H1 (cell line): ENCODE results near the gene CENPO. TPM values are rescaled to one million over a fixed set of nuclear protein-coding genes. Genes with fewer than 3 reads are reported as not detected.

Experiments
- CBX5 ChIP-seq: fragments of 300-800, 300-1000 bp; sonication (generic); IDR thresholded peaks from 2 replicates; pipeline ENCODE4 v1.7.1; 2016; ENCODE audit warnings: antibody characterized with exemption, low read length, low read depth
- CHD2 ChIP-seq: IDR thresholded peaks from 2 replicates; pipeline ENCODE4 v1.6.1; 2012; ENCODE audit warnings: low read length, improper control_type of control experiment
- EGR1 ChIP-seq: IDR thresholded peaks from 2 replicates; pipeline ENCODE4 v1.6.1; 2011; ENCODE audit warnings: low read depth, low read length, borderline replicate concordance
- POU5F1 ChIP-seq: IDR thresholded peaks from 2 replicates; pipeline ENCODE4 v1.6.1; 2011; ENCODE audit warnings: low read depth, mild to moderate bottlenecking, low read length, moderate library complexity
- SIX5 ChIP-seq: IDR thresholded peaks from 2 replicates; pipeline ENCODE4 v1.6.1; 2011; ENCODE audit warnings: mild to moderate bottlenecking, low read depth, low read length
- polyA plus RNA-seq, 7 experiments: library from polyadenylated mRNA; depleted of rRNA in 3 of 7; stranded (reverse) in 5 of 7; unstranded in 2 of 7; fragments of >200 nt in 5 of 7; fragments of 200-250 nt in 2 of 7; gene quantifications; 1 replicate in 5 of 7; 2 replicates in 1 of 7; 4 replicates in 1 of 7; pipeline versions ENCODE4 v1.2.1 to v1.2.3, GENCODE V29; 2011 to 2013; ENCODE audit warnings: missing spikeins in 2 of 7, mixed read lengths in 2 of 7
- total RNA-seq: library from RNA; stranded (reverse); fragmentation: NEBNext Ultra II Directional; extraction: Animal tissue kit (Norgen Biotek cat#: 25700); gene quantifications from 2 replicates; pipeline ENCODE4 v1.2.1, GENCODE V29; 2021
- TF ChIP-seq, protein P1 (sequence below): IDR thresholded peaks from 2 replicates; pipeline ENCODE4 v1.6.1; 2012; ENCODE audit warnings: low read length, inconsistent platforms

Gene CENPO
- total and polyA plus RNA-seq, 2 of the 8 experiments (the other 6 are each of a cell fraction or from before 2014, with no cell fraction given): 34.4 to 46.3 TPM

DNA sequence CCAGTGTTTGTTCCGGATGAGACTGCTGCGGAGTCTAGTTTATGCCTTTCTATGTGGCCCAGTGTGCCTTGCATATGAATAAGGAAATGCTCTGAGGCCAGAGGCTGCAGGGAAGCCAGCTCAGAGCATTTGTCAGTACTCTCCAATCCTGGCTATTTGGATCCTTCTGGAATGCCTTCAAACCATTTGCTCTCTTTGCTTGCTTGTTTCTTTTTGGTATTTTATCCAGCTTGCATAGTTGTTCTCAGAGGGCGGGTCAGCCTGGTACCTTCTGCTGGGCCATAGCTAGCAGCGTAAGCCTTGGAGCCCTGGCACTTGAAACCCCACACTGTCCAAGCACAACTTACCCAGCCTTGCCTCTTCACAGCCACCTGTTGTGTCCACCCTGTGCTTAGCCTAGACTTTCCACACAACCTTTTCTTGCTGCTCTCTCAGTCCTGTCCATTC lies 20.5 kb downstream of the CENPO start (continued):
- TF ChIP-seq EGR1 (no peak), POU5F1 (no peak), CHD2 (no peak), SIX5 (no peak), CBX5 (no peak)
- TF ChIP-seq, protein P1, sequence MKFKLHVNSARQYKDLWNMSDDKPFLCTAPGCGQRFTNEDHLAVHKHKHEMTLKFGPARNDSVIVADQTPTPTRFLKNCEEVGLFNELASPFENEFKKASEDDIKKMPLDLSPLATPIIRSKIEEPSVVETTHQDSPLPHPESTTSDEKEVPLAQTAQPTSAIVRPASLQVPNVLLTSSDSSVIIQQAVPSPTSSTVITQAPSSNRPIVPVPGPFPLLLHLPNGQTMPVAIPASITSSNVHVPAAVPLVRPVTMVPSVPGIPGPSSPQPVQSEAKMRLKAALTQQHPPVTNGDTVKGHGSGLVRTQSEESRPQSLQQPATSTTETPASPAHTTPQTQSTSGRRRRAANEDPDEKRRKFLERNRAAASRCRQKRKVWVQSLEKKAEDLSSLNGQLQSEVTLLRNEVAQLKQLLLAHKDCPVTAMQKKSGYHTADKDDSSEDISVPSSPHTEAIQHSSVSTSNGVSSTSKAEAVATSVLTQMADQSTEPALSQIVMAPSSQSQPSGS: no peak
